HEK293T (cell line): Measurements from ENCODE around the gene RAPGEF1.

Experiments used
- CTCF ChIA-PET: fragments of 350-600 bp; formaldehyde crosslinking; extraction: SDS; loops from one replicate; lab custom pipeline; 2021; ENCODE audit warnings: antibody characterized with exemption, inconsistent platforms; lab: Yijun Ruan, JAX
- POLR2A ChIA-PET: fragments of 350-600 bp; formaldehyde crosslinking; extraction: SDS; loops from one replicate; lab custom pipeline; 2020; ENCODE audit warnings: antibody characterized with exemption, inconsistent platforms; lab: Yijun Ruan, JAX
- DNase-seq: peaks from one replicate; pipeline ENCODE4 v3.0.0; 2012; ENCODE audit warnings: mixed read lengths; ENCODE audit errors: extremely low spot score
- ARNT ChIP-seq: fragments of 450-650 bp; IDR thresholded peaks from 2 replicates; pipeline ENCODE4 v1.6.1; 2017; ENCODE audit warnings: mild to moderate bottlenecking
- BHLHE40 ChIP-seq: fragments of 450-650 bp; IDR thresholded peaks from 2 replicates; pipeline ENCODE4 v1.6.1; 2016; ENCODE audit warnings: mild to moderate bottlenecking, moderate library complexity, borderline replicate concordance
- CTBP1 ChIP-seq: fragments of 450-650 bp; IDR thresholded peaks from 2 replicates; pipeline ENCODE4 v1.6.1; 2016; ENCODE audit warnings: borderline replicate concordance
- ELF4 ChIP-seq: fragments of 450-650 bp; IDR thresholded peaks from 2 replicates; pipeline ENCODE4 v1.6.1; 2017; ENCODE audit warnings: antibody characterized with exemption
- FOXA1 ChIP-seq: fragments of 450-650 bp; IDR thresholded peaks from 2 replicates; pipeline ENCODE4 v1.6.1; 2016; ENCODE audit warnings: mild to moderate bottlenecking
- FOXK2 ChIP-seq: fragments of 450-650 bp; IDR thresholded peaks from 2 replicates; pipeline ENCODE4 v1.6.1; 2016; ENCODE audit warnings: mild to moderate bottlenecking
- FOXM1 ChIP-seq: fragments of 450-650 bp; IDR thresholded peaks from 2 replicates; pipeline ENCODE4 v1.6.1; 2017; ENCODE audit warnings: mild to moderate bottlenecking, borderline replicate concordance
- HDGF ChIP-seq: fragments of 450-650 bp; IDR thresholded peaks from 2 replicates; pipeline ENCODE4 v1.6.1; 2017; ENCODE audit warnings: antibody characterized with exemption, borderline replicate concordance
- L3MBTL2 ChIP-seq: fragments of 450-650 bp; conservative IDR thresholded peaks from 2 replicates; pipeline ENCODE4 v1.6.1; 2016; ENCODE audit warnings: mild to moderate bottlenecking
- LEF1 ChIP-seq: fragments of 450-650 bp; IDR thresholded peaks from 2 replicates; pipeline ENCODE4 v1.6.1; 2017; ENCODE audit warnings: mild to moderate bottlenecking, borderline replicate concordance
- NFRKB ChIP-seq: fragments of 450-650 bp; IDR thresholded peaks from 2 replicates; pipeline ENCODE4 v1.6.1; 2016; ENCODE audit warnings: mild to moderate bottlenecking, moderate library complexity
- SP1 ChIP-seq: fragments of 450-650 bp; IDR thresholded peaks from 2 replicates; pipeline ENCODE4 v1.6.1; 2017
- SUZ12 ChIP-seq: fragments of 450-650 bp; IDR thresholded peaks from 2 replicates; pipeline ENCODE4 v1.6.1; 2016; ENCODE audit warnings: mild to moderate bottlenecking
- TARDBP ChIP-seq: fragments of 450-650 bp; IDR thresholded peaks from 2 replicates; pipeline ENCODE4 v1.6.1; 2016
- ZNF384 ChIP-seq: fragments of 450-650 bp; IDR thresholded peaks from 2 replicates; pipeline ENCODE4 v1.6.1; 2016
- TF ChIP-seq, protein P1 (sequence below): fragments of 450-650 bp; IDR thresholded peaks from 2 replicates; pipeline ENCODE4 v1.6.1; 2016

The RAPGEF1 gene

DNA sequence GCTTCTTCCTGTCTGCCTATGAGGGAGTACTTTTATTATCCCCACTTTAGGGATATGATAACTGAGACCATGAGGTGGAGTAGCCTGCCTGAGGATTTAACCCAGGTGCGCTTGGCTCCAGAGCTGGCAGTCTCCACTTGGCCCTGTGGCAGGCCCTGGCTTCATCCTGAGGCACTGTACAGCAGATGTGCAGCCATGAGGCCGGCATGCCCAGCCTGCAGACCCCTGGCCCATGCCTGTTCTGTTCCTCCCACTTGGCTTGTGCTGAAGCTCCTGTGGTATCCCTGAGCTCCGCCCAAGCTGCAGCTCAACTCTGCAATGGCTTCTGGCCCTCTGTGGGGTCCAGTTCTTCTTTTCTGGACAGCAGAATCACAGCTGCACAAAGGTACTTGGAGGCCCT, 31.8 kb upstream of the RAPGEF1 start:
- no peak for TF ChIP-seq CTBP1
- no peak for TF ChIP-seq FOXM1
- no peak for TF ChIP-seq HDGF
- TF ChIP-seq LEF1, result no peak
- no peak for TF ChIP-seq SUZ12
- TF ChIP-seq ZNF384, result no peak
- no peak for TF ChIP-seq L3MBTL2
- TF ChIP-seq FOXA1, result no peak
- TF ChIP-seq FOXK2, result no peak
- POLR2A ChIA-PET, result no interaction called here
- CTCF ChIA-PET, result no interaction called here
- no peak for DNase-seq

DNA sequence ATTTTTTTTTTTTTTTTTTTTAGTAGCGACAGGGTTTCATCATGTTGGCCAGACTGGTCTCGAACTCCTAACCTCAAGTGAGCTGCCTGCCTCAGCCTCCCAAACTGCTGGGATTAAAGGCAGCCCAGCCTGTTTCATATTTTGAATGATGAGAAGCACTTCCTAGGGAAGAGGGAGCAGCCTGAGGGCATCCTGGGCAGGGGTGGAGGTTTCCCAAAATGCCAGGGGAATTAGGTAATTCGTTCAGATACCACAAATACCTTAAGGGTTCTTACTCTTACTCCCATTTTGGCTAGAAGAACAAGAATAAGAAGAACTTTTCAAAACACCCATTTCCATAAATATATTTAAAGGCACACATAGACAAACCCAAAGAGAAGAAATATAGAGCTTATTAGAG, 29.5 kb upstream of the RAPGEF1 start:
- ChIA-PET POLR2A (no interaction called here), CTCF (no interaction called here)
- DNase-seq, result no peak
- TF ChIP-seq ZNF384 (no peak), FOXK2 (no peak), ELF4 (no peak), ARNT (no peak), HDGF (no peak), CTBP1 (no peak), TARDBP (no peak)
- TF ChIP-seq, protein P1, sequence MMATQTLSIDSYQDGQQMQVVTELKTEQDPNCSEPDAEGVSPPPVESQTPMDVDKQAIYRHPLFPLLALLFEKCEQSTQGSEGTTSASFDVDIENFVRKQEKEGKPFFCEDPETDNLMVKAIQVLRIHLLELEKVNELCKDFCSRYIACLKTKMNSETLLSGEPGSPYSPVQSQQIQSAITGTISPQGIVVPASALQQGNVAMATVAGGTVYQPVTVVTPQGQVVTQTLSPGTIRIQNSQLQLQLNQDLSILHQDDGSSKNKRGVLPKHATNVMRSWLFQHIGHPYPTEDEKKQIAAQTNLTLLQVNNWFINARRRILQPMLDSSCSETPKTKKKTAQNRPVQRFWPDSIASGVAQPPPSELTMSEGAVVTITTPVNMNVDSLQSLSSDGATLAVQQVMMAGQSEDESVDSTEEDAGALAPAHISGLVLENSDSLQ, result no peak

DNA sequence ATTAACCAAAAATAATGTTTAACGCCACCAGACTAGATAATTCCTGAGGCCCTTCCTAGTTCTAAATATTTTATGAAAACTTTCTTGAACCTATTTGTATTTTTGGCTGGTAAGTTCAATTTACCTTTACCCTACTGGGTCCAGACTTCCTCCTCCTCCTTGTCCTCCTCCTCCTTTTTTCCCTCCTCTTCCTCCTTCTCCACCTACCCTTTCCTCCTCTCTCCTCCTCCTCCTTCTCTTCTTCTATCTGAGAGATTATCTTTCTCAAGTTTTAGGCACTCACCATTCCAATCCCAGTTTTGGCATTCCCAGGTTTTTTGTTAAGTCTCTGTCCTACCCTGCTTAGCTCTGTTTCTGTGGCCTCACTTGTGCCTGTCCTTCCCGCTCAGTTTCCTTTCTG, 24.7 kb upstream of the RAPGEF1 start:
- ChIA-PET CTCF (interaction anchor here (1.2 kb wide), 1 partner anchor 472 kb away, joined by 3 read pairs; no protein-coding TSS in a partner anchor), POLR2A (no interaction called here)
- no peak for DNase-seq
- TF ChIP-seq NFRKB, result no peak
- no peak for TF ChIP-seq HDGF
- no peak for TF ChIP-seq BHLHE40
- no peak for TF ChIP-seq ZNF384
- TF ChIP-seq TARDBP, result no peak
- TF ChIP-seq FOXA1, result no peak
- TF ChIP-seq FOXK2, result no peak
- no peak for TF ChIP-seq SP1
- TF ChIP-seq L3MBTL2, result no peak
- TF ChIP-seq CTBP1, result no peak
- TF ChIP-seq LEF1, result no peak
- no peak for TF ChIP-seq SUZ12
- no peak for TF ChIP-seq ELF4
- no peak for TF ChIP-seq FOXM1
- TF ChIP-seq, protein P1, result no peak
- TF ChIP-seq ARNT, result no peak

DNA sequence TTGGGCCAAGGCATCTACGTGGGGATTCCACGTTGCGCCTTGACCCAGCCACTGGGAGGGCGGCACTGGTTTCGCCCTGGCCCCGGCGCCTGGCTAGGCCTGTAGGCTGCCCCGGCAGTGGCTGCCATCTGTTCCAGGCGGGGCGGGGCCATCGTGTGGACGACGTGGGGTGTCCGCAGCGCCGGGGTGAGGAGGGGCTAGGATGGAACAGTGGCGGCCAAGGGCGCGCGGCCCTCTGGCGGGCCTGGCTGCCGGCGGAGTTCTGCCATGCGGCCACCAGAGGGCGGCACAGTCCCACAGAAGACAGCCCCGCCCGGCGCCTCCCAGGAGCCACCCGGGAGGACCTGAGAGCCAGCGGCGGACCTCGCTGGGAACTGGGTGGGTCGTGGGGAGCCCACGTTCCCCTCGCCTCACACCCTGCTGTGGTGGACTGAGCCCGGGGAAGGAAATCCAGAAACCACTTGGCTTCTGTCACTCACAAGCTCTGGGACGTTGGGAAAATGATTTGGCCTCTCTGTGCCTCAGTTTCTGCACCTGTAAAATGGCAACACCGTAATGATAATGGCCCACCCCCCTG, 22.6 kb upstream of the RAPGEF1 start:
- TF ChIP-seq LEF1 (no peak), ELF4 (no peak), FOXK2 (no peak), FOXM1 (no peak), SP1 (no peak), SUZ12 (no peak), HDGF (no peak), FOXA1 (no peak), BHLHE40 (no peak), NFRKB (no peak)
- ChIA-PET CTCF (interaction anchor here (1.5 kb wide), 1 partner anchor 490 kb away, joined by 6 read pairs; no protein-coding TSS in a partner anchor), POLR2A (no interaction called here)
- DNase-seq, result peak; percentile 91

- ChIA-PET CTCF (interaction anchor here (0.6 to 2.2 kb wide), 2 partner anchors 494 to 498 kb away, joined by 4 to 11 read pairs; no protein-coding TSS in a partner anchor), POLR2A (no interaction called here)
- no peak for DNase-seq
- TF ChIP-seq HDGF, result no peak
- TF ChIP-seq SP1, result no peak
- TF ChIP-seq TARDBP, result no peak
- no peak for TF ChIP-seq FOXK2
Observed at GRCh38 chr9:131759017-131759647, 19.3 kb upstream of the RAPGEF1 start.

- POLR2A ChIA-PET, result no interaction called here
- CTCF ChIA-PET, result interaction anchor here (0.6 to 2.2 kb wide), 3 partner anchors 219 to 1863 kb away, joined by 3 to 11 read pairs (median 7); no protein-coding TSS in a partner anchor
- TF ChIP-seq ELF4, result no peak
- no peak for TF ChIP-seq LEF1
- no peak for TF ChIP-seq HDGF
- no peak for TF ChIP-seq CTBP1
- no peak for TF ChIP-seq L3MBTL2
- no peak for TF ChIP-seq FOXA1
- no peak for TF ChIP-seq FOXM1
- no peak for TF ChIP-seq BHLHE40
- TF ChIP-seq SUZ12, result no peak
- no peak for TF ChIP-seq NFRKB
- no peak for TF ChIP-seq TARDBP
- no peak for TF ChIP-seq FOXK2
- TF ChIP-seq, protein P1, result no peak
- TF ChIP-seq ARNT, result no peak
- TF ChIP-seq ZNF384, result no peak
- TF ChIP-seq SP1, result no peak
- DNase-seq, result no peak
Observed at GRCh38 chr9:131757549-131757948, 17.7 kb upstream of the RAPGEF1 start.
